ENCODE measurements around the gene SPG11. TPM values are rescaled to one million over a fixed set of nuclear protein-coding genes. Genes with fewer than 3 reads are reported as not detected.

SPG11 gene
- polyA plus RNA-seq, 12 donors = 32.7 to 87.2 (median 38.9) TPM; not detected in 1

DNA sequence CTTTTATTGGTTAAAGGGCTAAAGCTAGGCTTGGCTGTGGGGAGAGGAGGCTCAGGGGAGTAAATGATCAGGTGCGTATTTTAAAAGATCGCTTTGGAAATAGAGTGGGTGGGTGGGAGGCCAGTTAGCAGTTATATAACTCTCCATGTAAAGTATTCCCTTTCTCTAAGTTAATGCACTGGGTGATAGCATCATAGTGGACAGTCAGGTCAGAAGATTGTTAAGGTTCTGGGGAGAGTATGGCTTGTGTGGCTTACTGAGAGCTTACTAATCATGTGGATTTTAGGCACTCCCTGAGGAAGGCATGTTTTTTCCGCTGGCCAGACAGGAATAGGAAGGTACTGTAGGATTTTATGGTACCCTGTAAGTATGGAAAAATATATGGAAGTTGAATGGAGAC, 132.8 kb downstream of the SPG11 start:
- DNase-seq = no peak

DNA sequence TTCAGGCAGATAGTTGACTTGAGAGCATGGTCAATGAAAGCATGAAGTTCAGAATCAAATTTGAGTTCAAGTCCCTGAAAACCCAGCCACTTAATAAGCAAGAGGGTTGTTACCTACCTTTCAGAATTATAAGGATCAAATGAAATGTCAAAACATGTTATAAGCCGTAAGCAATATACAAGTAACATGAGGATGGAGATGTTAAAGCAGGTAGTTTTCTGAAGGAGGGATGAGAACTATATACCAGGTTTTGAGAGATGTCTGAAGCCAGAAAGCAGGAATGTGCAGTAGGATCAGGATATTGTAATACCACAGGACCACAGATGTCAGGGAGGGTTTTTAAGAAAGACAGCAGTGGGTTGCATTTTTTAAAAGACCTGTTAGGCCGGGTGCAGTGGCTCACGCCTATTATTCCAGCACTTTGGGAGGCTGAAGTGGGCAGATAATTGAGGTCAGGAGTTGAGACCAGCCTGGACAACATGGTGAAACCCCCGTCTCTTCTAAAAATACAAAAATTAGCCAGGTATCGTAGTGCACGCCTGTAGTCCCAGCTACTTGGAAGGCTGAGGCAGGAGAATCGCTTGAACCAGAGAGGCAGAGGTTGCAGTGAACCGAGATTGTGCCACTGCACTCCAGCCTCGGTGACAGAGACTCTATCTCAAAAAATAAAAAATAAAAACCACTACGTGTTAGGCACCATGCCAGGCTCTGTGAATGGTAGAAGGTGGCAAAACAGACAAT, 133.4 kb downstream of the SPG11 start:
- no peak for DNase-seq

DNA sequence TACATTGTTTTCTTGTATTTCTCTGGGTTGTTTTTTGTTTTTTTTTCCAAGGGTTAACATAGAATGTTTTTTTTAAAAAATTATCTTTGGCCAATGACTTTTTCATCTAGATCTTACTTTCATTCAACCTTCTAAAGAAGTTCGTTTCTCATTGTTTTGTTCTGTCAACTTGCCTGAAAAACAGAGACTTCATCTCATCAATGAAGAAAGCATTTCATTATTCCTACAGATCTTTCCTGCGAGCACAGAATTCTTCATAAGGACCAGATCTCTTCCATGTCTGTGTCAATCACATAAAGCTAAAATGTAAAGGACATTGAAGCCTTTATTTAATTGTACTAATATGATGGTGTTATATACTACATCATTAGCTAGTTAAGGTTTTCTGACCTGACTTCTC, 136.2 kb downstream of the SPG11 start:
- DNase-seq = no peak

DNA sequence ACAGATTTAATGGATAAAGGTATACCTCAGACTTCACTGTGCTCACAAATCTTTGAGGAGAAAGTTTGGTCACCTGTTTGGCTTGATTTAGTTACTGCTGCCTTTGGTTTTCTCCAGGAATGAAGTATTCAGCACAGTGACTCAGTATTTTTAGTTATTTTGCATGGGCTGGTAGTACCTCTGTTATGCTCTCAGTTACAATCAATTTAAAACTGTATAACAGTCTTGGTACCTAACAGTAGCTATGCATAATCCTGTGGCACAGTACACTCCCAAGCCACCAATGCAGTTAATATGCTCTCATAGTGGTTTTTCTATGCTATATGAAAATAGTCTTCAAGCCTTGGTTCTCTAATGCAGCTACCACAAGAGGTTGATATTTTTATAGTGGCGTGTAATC, 138.4 kb downstream of the SPG11 start:
- DNase-seq = no peak

DNA sequence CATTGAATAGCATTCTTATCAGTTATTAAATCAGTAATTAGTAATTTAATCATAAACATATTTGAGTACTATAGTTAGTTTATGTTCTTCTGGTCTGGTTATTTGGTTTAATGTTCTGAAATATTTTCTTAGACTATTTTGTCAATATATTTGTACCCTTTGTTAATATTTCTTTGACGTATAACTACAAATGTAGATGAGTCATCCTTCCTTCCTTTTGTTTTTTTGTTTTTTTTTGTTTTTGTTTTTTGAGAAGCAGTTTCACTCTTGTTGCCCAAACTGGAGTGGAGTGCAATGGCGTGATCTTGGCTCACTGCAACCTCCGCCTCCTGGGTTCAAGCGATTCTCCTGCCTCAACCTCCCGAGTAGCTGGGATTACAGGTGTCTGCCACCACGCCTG, 143.9 kb downstream of the SPG11 start:
- no peak for DNase-seq

DNA sequence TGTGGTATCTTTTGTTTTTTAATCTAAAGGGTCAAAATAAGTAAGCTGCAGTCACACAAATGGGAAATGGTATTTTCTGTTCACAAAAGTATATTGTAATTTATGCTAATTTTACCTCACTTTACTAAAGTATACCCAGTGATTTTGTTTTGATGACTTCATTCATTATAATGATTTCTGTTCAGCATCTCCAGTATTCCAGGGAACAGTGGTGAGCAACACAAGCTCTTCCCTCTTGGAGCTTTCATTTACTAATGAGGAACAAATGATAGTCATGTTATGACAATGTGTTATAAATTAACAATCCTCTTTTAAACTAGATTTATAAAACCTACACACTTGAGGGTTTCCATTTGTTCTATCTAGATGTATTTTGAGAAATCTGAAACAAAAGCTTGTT, 147.0 kb downstream of the SPG11 start:
- DNase-seq = no peak

Other genes with a start within 250 kb of the SPG11 start
- gene CTDSPL2, start 236.0 kb downstream of the SPG11 start, polyA plus RNA-seq (ENCODE audit: insufficient read length in 12 of 12) = 10 to 100 TPM in 11 of 12 donors, not detected in 1; 36.8 to 61.2 (median 46.3) TPM
- 100 to 1,000 TPM in 3 of 12 donors, 10 to 100 TPM in 8, not detected in 1; 80.7 to 108 (median 96.0) TPM for gene EIF3J, start 126.5 kb downstream of the SPG11 start, polyA plus RNA-seq (ENCODE audit: insufficient read length in 12 of 12)
- gene PATL2, start 47.7 kb upstream of the SPG11 start, polyA plus RNA-seq (ENCODE audit: insufficient read length in 12 of 12) = 1 to 10 TPM in 2 of 12 donors, under 1 TPM in 8, not detected in 2; 0.50 to 2.5 (median 0.75) TPM
- 100 to 1,000 TPM in 11 of 12 donors, not detected in 1; 459 to 939 (median 599) TPM for gene B2M, start 47.9 kb upstream of the SPG11 start, polyA plus RNA-seq (ENCODE audit: insufficient read length in 12 of 12)
- gene TRIM69, start 72.9 kb upstream of the SPG11 start, polyA plus RNA-seq (ENCODE audit: insufficient read length in 12 of 12) = 10 to 100 TPM in 11 of 12 donors, not detected in 1; 15.5 to 29.4 (median 24.7) TPM

Measured in muscle of arm (tissue), 12 donors.